Stimulated activated CD4-positive, alpha-beta T cell treated with anti-CD3 and anti-CD28 coated beads, Interleukin-15, amount 100 ng/mL, for 48 hours (primary cell): ENCODE results near the gene PLPPR5.

ENCODE experiments used
- DNase-seq, 2 donors: peaks; one replicate each; pipeline ENCODE4 v3.0.0-alpha.2; 2020; ENCODE audit warnings: low read depth in 2 of 2

The PLPPR5 gene

DNA sequence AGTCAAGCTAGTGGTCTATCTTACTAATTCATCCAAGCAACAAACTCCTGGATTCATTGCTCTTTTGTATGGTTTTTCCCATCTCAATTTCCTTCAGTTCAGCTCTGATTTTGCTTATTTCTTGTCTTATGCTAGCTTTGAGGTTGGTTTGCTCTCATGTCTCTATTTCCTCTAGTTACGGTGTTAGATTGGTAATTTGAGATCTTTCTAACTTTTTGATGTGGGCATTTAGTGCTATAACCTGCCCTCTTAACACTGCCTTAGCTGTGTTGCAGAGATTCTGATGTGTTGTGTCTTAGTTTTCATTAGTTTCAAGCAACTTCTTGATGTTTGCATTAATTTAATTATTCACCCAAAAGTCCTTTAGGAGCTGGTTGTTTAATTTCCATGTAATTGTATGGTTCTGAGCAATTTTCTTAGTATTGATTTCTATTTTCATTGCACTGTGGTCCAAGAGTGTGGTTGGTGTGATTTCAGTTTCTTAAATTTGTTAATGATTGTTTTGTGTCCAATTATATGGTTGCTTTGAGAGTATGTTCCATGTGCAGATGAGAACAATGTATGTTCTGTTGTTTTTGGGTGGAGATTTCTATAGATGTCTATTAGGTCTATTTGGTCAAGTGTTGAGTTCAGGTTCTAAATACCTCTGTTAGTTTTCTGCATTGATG is 154.6 kb downstream of the PLPPR5 start:
- no peak for DNase-seq

DNA sequence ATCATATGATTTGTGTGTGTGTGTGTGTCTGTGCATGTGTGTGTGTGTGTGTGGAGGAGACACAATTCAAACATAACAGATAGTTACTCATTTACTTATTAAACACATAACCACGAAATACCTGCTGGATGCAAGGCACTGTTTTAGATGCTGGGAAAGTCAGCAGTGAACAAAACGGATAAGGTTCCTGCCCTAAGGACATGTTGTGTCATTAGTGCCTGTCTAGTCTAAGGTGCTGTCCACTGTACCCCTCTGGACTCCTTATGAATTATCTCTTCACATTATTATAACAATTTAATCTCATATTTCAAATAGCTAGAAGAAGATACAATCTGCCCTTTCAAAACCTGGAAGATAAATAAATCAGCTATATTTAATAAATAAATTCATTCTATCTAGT is 162.4 kb downstream of the PLPPR5 start:
- DNase-seq = no peak
